HG03064 (cell line): Measurements from ENCODE around the gene CASKIN1.
A peak's percentile ranks its signal among the peaks of the same experiment; 100 is the strongest.

Source experiments
- ATAC-seq: cut with Tn5 transposase; IDR thresholded peaks from one replicate; pipeline ENCODE4 v1.9.1; 2021; ENCODE audit warnings: low read depth; ENCODE audit not compliant: unreplicated experiment

Gene CASKIN1

DNA sequence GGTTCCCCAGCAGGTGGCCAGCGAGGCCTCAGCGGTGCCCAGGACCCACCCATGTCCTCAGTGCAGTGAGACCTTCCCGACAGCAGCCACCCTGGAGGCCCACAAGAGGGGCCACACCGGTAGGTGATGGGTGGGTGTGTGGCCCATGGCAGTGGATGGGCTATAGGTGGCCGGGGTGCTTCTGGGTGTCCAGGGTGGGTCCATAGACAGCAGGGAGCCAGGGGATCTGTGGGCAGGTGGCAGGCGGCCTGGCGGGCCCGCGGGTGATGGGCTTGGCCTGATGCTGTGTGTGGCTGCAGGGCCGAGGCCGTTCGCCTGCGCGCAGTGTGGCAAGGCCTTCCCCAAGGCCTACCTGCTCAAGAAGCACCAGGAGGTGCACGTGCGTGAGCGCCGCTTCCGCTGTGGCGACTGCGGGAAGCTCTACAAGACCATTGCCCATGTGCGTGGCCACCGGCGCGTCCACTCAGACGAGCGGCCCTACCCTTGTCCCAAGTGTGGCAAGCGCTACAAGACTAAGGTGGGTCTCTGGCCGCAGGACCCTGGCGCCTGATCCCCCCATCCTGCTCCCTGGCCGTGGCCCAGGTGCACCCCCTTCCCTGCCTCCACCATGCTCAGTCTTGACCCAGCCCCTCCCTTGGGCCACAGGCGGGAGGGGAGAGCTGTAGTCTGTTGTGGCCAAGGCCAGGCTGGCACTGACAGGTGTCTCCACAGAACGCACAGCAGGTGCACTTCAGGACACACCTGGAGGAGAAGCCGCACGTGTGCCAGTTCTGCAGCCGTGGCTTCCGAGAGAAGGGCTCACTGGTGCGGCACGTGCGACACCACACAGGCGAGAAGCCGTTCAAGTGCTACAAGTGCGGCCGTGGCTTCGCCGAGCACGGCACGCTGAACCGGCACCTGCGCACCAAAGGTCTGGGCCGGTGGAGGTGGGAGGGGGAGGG, 37.7 kb upstream of the CASKIN1 start:
- ATAC-seq: no peak

- ATAC-seq: no peak
Observed at GRCh38 chr16:2233046-2233775, 36.8 kb upstream of the CASKIN1 start.

GRCh38 chr16:2232094-2232990, 35.9 kb upstream of the CASKIN1 start:
- ATAC-seq: no peak

DNA sequence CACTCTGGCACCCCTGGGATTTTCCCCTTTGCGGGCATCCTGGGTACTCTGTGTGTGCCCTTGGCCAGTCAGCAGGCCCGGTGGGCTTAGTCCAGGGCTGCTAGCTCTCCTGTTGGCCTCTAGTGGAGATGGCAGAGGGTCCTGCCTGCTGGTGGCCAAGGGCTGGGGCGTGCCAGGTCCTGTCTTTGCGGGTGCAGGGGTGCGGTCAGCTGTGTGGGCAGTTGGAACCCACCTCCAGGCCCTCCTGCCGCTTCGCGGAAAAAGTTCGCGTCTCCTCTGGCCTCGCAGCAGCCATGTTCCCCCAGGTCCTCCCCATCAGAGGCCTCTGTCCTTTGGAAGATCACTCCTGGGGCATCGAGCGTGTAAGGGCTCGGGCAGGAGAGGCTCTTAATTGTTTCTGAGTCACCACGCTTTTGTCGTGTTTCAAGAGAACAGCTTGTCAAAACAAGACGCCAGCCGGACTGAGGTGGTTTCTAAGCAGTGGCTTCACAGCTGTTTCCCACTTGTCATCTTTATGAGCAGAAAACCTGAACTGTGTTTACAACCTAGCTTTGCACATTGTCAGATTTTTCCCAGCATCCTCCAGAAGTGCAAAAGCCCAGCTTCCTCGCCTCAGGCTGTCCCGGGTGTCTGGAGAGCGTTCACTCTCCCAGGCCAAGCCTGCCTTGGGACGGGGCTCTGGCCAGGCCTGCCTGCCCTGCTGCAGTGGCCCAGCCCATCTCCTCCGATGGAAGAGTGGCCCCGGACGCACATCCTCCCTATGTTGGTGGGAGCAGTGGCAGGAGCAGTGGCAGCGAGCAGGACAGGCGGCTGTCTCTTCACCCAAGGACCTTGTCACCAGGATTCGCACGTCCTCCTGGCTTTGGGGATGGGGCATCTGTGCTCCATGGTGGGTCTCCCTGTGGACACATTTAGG, 34.9 kb upstream of the CASKIN1 start:
- ATAC-seq: no peak

DNA sequence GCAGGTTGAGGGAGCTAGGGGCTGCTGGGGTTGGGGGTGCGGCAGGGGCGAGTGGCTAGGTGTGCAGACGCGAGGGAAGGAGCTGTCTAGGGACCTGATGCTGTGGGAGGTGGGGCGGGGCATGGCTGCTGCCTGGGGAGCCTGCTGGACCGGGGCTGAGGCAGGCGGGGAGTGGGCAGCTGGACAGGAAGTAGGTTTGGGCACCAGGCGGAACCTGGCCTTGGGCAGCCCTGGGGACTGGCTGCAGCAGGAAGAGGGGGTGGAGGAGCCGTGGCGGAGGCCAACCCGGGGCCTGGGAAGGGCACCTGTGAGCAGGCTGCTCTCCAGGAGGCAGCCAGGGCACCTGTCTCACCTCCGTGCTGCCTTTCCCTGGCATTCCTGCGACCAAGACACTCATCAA, 34.0 kb upstream of the CASKIN1 start:
- ATAC-seq: no peak

DNA sequence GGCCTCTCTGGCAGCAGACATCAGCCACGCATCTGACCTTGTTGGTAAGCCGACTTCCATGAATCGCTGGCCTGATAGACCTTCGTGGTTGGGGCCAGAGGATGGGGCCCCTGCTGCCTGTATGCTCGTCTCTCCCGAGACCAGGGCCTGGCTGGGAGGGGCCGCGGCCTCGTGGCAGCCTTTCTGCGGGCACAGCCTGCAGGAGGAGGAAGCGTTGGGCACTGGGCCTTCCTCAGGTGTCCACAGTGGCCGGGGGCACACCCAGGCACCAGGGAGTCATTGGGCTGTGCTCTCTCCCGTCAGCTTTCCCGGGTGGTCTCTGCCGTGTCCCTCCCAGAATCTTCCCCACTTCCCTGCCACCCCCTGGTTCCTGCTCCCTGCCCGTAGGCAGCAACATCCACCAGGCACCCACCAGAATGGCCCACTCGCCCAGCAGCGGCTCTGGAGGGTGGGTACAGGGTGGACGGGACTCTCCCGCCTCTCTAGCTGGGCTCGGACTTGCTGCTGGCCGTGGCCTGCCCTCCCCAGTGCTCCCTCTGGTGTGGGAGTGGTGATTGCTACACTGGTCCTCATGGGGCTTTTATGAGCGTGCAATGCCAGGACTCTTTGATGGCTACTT, 33.3 kb upstream of the CASKIN1 start:
- no peak for ATAC-seq

DNA sequence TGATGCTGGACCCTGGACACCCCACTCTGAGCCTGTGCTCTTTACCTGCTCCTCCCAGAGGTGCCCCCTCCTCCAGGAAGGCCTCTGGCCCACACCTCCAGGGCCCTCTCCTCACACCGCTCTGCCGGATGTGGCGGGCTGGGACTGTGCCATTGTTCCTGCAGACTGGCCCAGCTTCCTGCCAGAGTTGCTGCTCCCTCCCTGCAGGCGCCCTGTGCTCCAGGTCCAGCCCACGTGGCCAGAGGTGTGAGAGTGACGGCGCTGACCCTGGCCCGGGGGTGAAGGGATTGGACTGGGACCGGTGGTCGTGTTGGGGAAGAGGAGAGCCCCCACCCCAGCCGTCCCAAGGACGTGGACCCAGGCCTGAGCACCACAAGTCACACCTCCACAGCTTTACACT, 32.7 kb upstream of the CASKIN1 start:
- no peak for ATAC-seq

DNA sequence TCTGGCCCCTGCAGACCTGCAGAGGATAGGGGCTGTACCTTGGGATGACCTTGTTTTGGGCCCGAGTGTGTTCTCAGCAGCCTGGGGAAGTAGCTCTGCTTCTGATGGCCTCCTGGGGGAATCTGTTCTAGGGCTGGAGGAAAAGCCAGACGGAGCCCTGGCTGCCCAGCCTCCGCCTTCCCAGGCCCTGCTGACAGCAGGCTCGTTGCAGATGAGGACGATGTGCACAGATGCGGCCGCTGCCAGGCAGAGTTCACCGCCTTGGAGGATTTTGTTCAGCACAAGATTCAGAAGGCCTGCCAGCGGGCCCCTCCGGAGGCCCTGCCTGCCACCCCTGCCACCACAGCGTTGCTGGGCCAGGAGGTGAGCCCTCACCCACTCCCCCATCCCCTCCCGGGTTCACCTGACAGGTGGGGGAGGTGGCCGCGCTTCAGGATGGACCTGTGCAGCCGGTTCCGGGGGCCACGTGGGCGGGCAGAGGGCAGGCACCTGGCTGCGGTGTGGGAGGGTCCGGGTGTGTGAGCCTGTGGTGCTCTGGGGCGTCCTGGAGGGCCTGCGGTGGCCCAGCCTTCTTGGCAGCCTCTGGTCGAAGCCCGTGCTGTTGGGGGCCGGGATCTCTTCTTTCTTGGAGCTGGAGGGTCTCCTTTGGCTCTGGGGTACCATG, 31.9 kb upstream of the CASKIN1 start:
- no peak for ATAC-seq

- no peak for ATAC-seq
Observed at GRCh38 chr16:2226918-2227317, 30.5 kb upstream of the CASKIN1 start.

- no peak for ATAC-seq
Observed at GRCh38 chr16:2226245-2226793, 29.9 kb upstream of the CASKIN1 start.

DNA sequence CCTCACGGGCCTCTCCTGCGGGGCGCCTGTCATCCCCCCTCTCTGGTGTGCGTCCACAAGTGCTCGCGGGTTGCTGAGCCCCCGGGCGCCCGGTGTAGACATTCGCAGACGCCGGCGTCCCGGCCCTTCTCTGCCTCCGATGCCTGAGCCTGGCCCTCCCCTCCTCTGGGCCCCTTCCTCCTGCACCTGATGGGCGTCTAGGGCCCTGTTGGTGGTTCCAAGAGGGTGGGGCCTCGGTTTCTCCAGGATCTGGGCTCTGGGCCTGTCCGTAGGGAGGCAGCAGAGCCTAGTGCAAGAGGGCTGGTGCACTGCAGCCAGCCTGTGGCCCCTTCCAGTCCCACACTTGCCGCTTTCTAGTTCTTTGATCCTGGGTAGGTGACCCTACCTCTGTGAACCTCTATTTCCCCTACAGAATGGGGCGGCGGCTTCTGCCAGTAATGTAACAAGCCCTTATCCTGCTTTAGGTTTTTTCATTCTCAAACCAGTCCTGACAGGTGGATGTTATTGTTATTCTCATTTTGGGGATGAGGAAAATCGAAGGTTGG, 27.6 kb upstream of the CASKIN1 start:
- ATAC-seq: peak; percentile 10

DNA sequence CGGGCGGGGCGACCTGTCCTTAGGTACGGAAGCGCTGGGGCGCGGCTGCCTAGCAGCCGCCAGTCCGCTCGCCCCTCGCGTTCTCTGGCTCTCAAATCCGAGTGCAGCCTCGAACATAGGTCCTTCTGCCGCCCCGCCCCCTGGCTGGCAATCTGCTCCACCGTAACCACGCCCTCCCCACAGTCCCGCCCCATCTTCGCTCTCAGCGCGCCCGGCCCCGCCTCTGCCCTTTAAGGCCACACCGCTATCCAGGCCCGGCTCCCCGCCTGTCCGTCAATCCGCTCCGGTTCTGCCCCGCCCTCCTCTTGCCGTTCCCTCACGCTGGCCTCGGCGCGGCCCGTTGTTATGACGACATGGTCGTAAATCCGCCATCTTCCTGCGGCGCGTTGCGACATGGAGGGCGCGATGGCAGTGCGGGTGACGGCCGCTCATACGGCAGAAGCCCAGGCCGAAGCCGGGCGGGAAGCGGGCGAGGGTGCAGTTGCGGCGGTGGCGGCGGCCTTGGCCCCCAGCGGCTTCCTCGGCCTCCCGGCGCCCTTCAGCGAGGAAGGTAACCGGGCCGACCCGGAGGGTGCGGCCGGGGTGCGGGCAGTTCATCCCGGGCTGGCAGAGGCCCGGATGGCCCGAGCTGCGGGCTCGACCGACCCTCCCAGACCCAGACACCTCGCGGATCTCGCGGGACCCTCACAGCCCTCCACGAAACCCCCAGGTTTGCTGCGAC, 27.0 kb upstream of the CASKIN1 start, which contains the start of gene E4F1:
TSS of gene E4F1 (plus strand) at position 371 of the 721 bp plus-strand sequence. CDS start at position 394, 23 bp downstream.
- ATAC-seq: peak; percentile 85

DNA sequence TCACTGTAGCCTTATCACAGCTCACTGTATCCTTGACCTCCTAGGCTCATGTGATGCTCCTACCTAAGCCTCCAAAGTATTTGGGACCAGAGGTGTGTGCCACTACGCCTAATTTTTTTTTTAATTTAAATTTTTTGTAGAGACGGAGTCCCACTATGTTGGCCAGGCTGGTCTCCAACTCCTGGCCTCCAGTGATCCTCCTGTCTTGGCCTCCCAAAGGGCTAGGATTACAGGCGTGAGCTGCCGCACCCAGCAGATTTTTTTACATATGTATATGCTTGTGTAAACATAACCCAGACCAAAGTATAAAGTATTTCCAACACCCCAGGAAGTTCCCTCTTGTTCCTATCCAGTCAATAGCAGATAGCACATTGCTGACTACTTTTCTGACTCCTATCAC, 19.9 kb upstream of the CASKIN1 start:
- no peak for ATAC-seq

GRCh38 chr16:2214719-2214968, 18.2 kb upstream of the CASKIN1 start, which contains the start of gene PGP:
Gene PGP (minus strand): TSS chr16:2214840. CDS start chr16:2214777, 63 bp downstream.
- peak; percentile 54 for ATAC-seq

DNA sequence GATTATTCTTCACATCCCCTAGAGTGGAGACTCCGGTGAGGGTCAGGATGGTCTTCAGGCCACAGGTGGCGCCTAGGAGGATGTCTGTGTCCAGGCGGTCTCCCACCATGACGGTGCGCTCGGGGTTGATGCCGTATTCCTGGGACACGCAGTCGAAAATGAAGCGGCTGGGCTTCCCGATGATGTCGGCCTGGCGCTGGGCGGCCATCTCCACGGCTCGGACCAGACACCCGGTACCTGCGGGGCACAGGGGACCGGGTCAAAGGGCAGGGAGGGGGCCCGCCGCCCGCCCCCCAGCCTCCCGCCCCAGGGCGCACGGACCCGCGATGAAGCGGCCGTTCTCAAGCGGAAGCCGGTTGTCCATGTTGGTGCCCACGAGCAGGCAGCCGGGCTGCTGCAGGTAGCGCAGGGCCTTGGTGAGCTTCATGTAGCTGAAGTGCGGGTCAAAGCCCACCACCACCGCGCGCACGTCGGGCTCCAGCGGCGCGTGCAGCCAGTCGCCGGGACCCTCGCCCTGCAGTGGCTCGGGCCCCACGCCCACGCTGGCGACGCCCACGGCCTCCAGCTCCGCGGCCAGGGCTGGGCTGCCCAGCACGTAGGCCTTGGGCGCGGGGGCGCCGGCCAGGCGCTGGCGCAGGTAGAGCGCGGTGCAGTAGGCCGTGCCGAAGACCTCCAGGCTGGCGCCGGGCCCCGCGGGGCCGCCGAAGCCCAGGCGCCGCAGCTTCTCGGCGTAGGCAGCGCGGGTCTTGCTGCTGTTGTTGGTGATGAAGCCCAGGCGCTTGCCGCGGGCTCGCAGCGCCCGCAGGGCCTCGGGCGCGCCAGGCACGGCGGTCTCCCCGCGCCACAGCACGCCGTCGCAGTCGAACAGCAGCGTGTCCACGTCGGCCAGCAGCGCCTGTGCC, 17.7 kb upstream of the CASKIN1 start:
- peak; percentile 5 for ATAC-seq
